Gastroesophageal sphincter (tissue), 4 donors: Measurements from ENCODE around the gene PKNOX1. TPM values are rescaled to one million over a fixed set of nuclear protein-coding genes. Genes with fewer than 3 reads are reported as not detected.

Source experiments
- ATAC-seq: fragments of 150-250 bp; one replicate; pipeline ENCODE4 v1.9.1; 2016; ENCODE audit warnings: mild to moderate bottlenecking, moderate library complexity
- H3K27ac ChIP-seq, 4 donors: fragments of 200-600 bp; sonication (generic) in 3 of 4; 1 replicate in 3 of 4; 2 replicates in 1 of 4; pipeline ENCODE4 v1.5.1; 2016 to 2019
- H3K27me3 ChIP-seq: fragments of 200-600 bp; sonication (generic); one replicate; pipeline ENCODE4 v1.5.1; 2019
- H3K36me3 ChIP-seq, 2 donors: fragments of 200-600 bp; sonication (generic); one replicate each; pipeline ENCODE4 v1.5.1; 2019; ENCODE audit warnings: control low read depth in 1 of 2
- H3K4me1 ChIP-seq, 3 donors: fragments of 200-600 bp; sonication (generic); 1 replicate in 2 of 3; 2 replicates in 1 of 3; pipeline ENCODE4 v1.5.1; 2016 to 2019; ENCODE audit warnings: control low read depth in 2 of 3
- H3K4me3 ChIP-seq, 2 donors: fragments of 200-600 bp; sonication (generic); one replicate each; pipeline ENCODE4 v1.5.1; 2019; ENCODE audit warnings: mild to moderate bottlenecking in 1 of 2, moderate library complexity in 1 of 2
- H3K9me3 ChIP-seq, 3 donors: fragments of 200-600 bp; sonication (generic); one replicate each; pipeline ENCODE4 v1.5.1; 2017 to 2019; ENCODE audit warnings: control low read depth in 2 of 3
- CTCF ChIP-seq, 4 experiments: fragments of 200-600 bp in 2 of 4; fragments of 450-650 bp in 2 of 4; sonication (generic) in 1 of 4; IDR thresholded peaks; one replicate each; pipeline ENCODE4 v1.5.1; 2017 to 2019; ENCODE audit warnings: antibody characterized with exemption in 4 of 4, mild to moderate bottlenecking in 2 of 4, moderate library complexity in 2 of 4
- EP300 ChIP-seq: sonication (generic); formaldehyde crosslinking; IDR thresholded peaks from one replicate; pipeline ENCODE4 v1.6.1; 2017; ENCODE audit warnings: antibody characterized with exemption, mild to moderate bottlenecking
- POLR2A ChIP-seq, 2 donors: fragments of 450-650 bp; IDR thresholded peaks; one replicate each; pipeline ENCODE4 v1.6.1; 2017; ENCODE audit warnings: antibody characterized with exemption in 2 of 2, mild to moderate bottlenecking in 2 of 2, moderate library complexity in 1 of 2
- POLR2AphosphoS5 ChIP-seq: sonication (generic); formaldehyde crosslinking; IDR thresholded peaks from one replicate; pipeline ENCODE4 v1.6.1; 2017; ENCODE audit warnings: antibody characterized with exemption
- WGBS, 2 donors: methylation state at CpG; one replicate each; pipeline ENCODE4 v1.1.5; 2018; ENCODE audit warnings: low coverage in 1 of 2; 5-methylcytosine and 5-hydroxymethylcytosine counted together
- total RNA-seq, 4 donors: library from RNA; depleted of rRNA; stranded (reverse); fragments of >200 nt; gene quantifications; one replicate each; pipeline ENCODE4 v1.1.0, GENCODE V29; 2016

PKNOX1 gene
- total RNA-seq, 4 donors from 2014 or later = 12.9 to 15.3 (median 15.1) TPM

- Histone ChIP-seq H3K27me3 (no peaks in the 10 kb centered on the region), H3K27ac (no peak overlapping the region), H3K9me3 (no peaks in the 10 kb centered on the region), H3K36me3 (no peaks in the 10 kb centered on the region), H3K4me1 (peaks cover 0 to 38% (median 4%) of the 10 kb centered on the region in 3 donors), H3K4me3 (no peak overlapping the region)
- no peak for ATAC-seq
- TF ChIP-seq EP300 (no peak), CTCF (IDR thresholded peaks at IDR 0.05) (no peak), POLR2AphosphoS5 (no peak), POLR2A (IDR thresholded peaks at IDR 0.05) (no peak)
- WGBS, 2 donors = 70 to 88% methylated on average over 6 to 10 of the region's 10 CpGs
Measured at GRCh38 chr21:42980312-42981213, 6.2 kb downstream of the PKNOX1 start.

GRCh38 chr21:42981214-42981523 lies 6.8 kb downstream of the PKNOX1 start:
- Histone ChIP-seq H3K9me3 (no peaks in the 10 kb centered on the region), H3K4me1 (peaks cover 0 to 35% (median under 1%) of the 10 kb centered on the region in 3 donors), H3K4me3 (no peak overlapping the region), H3K27ac (peak overlapping the region in 1 of 4 donors; percentile 9), H3K36me3 (no peaks in the 10 kb centered on the region), H3K27me3 (no peaks in the 10 kb centered on the region)
- ATAC-seq = no peak
- TF ChIP-seq POLR2AphosphoS5 (no peak), EP300 (no peak), CTCF (IDR thresholded peaks at IDR 0.05) (no peak), POLR2A (IDR thresholded peaks at IDR 0.05) (no peak)
- WGBS, 2 donors = 50 to 80% methylated on average over 1 to 4 of the region's 5 CpGs

GRCh38 chr21:42981862-42982261 lies 7.5 kb downstream of the PKNOX1 start:
- H3K27ac ChIP-seq = peak overlapping the region in 1 of 4 donors; percentile 9
- TF ChIP-seq EP300 = no peak
- TF ChIP-seq CTCF (IDR thresholded peaks at IDR 0.05) = no peak
- no peak for TF ChIP-seq POLR2AphosphoS5
- no peak for TF ChIP-seq POLR2A (IDR thresholded peaks at IDR 0.05)

GRCh38 chr21:42983103-42983502 lies 8.7 kb downstream of the PKNOX1 start:
- H3K4me1 ChIP-seq = peaks cover 0 to 28% (median 0%) of the 10 kb centered on the region in 3 donors
- H3K27me3 ChIP-seq = no peaks in the 10 kb centered on the region
- H3K36me3 ChIP-seq = no peaks in the 10 kb centered on the region
- no peak for ATAC-seq
- H3K9me3 ChIP-seq = no peaks in the 10 kb centered on the region
- WGBS, 2 donors = 91 to 93% methylated on average over 2 of the region's 2 CpGs
- H3K4me3 ChIP-seq = no peak overlapping the region
- H3K27ac ChIP-seq = no peak overlapping the region
- TF ChIP-seq POLR2AphosphoS5 = no peak
- TF ChIP-seq EP300 = no peak
- TF ChIP-seq CTCF (IDR thresholded peaks at IDR 0.05) = no peak
- TF ChIP-seq POLR2A (IDR thresholded peaks at IDR 0.05) = no peak

More at GRCh38 chr21:42981862-42982261, 7.5 kb downstream of the PKNOX1 start:
- H3K36me3 ChIP-seq = no peaks in the 10 kb centered on the region
- no peaks in the 10 kb centered on the region for H3K27me3 ChIP-seq
- peaks cover 0 to 31% (median 0%) of the 10 kb centered on the region in 3 donors for H3K4me1 ChIP-seq
- 100% methylated on average over 2 of the region's 4 CpGs; no CpG with 5 or more reads in 1 of the 2 donors for WGBS, 2 donors
- H3K4me3 ChIP-seq = no peak overlapping the region
- H3K9me3 ChIP-seq = no peaks in the 10 kb centered on the region
- no peak for ATAC-seq

- Histone ChIP-seq H3K4me3 (no peak overlapping the region), H3K4me1 (peaks cover 0 to 28% (median 0%) of the 10 kb centered on the region in 3 donors), H3K27me3 (no peaks in the 10 kb centered on the region), H3K9me3 (no peaks in the 10 kb centered on the region), H3K36me3 (no peaks in the 10 kb centered on the region), H3K27ac (no peak overlapping the region)
- WGBS, 2 donors = 70 to 73% methylated on average over 1 to 5 of the region's 5 CpGs
- TF ChIP-seq EP300 (no peak), POLR2A (IDR thresholded peaks at IDR 0.05) (no peak), POLR2AphosphoS5 (no peak), CTCF (IDR thresholded peaks at IDR 0.05) (no peak)
- ATAC-seq = no peak
Measured at GRCh38 chr21:42983869-42984268, 9.5 kb downstream of the PKNOX1 start.
